GM12892 (cell line): ENCODE data around the gene FBXL17.

Experiments used
- POLR2A ChIP-seq: IDR thresholded peaks from 2 replicates; pipeline ENCODE4 v1.6.1; 2011; ENCODE audit warnings: low read depth, low read length, control low read depth
- POLR2AphosphoS5 ChIP-seq: IDR thresholded peaks from 2 replicates; pipeline ENCODE4 v1.6.1; 2011; ENCODE audit warnings: low read depth, low read length, control low read depth

DNA sequence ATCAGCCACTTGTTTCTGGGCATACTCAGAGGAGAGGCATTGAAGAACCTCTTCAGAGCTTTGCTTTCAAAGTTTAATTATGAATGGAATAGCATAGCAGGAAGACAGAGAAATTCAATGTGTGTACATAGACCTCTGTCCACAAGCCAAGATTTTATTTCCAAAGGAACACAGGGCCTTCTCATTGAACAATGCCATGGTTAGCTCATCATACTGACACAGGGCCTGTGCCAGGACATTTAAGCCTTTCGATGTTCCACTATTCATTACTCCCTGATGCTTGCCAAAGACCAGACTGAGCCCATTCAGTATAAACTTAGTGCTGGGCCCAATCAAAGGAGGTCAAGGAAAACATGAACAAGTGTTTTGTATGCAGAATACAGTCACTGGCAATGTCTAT is 280.8 kb downstream of the FBXL17 start:
- TF ChIP-seq POLR2AphosphoS5 (no peak), POLR2A (no peak)
